Thyroid gland (tissue), 4 donors: ENCODE data around the gene CNTN5. TPM values are rescaled to one million over a fixed set of nuclear protein-coding genes. Genes with fewer than 3 reads are reported as not detected.

Source experiments
- DNase-seq, 2 donors: peaks; one replicate each; pipeline ENCODE4 v3.0.0-alpha.2; 2019
- H3K27ac ChIP-seq, 3 donors: fragments of 200-600 bp; sonication (generic); 1 replicate in 2 of 3; 2 replicates in 1 of 3; pipeline ENCODE4 v1.5.1; 2016 to 2019; ENCODE audit warnings: mild to moderate bottlenecking in 1 of 3, moderate library complexity in 1 of 3
- H3K27me3 ChIP-seq: fragments of 200-600 bp; sonication (generic); one replicate; pipeline ENCODE4 v1.5.1; 2019
- H3K36me3 ChIP-seq, 2 donors: fragments of 200-600 bp; sonication (generic); one replicate each; pipeline ENCODE4 v1.5.1; 2016 to 2019
- H3K4me1 ChIP-seq, 2 donors: fragments of 200-600 bp; sonication (generic); one replicate each; pipeline ENCODE4 v1.5.1; 2017 to 2019
- H3K4me3 ChIP-seq, 3 donors: fragments of 200-600 bp; sonication (generic); replicated peaks in 1 of 3; 1 replicate in 2 of 3; 2 replicates in 1 of 3; pipeline ENCODE4 v1.5.1; 2016; ENCODE audit warnings: mild to moderate bottlenecking in 1 of 3
- H3K9me3 ChIP-seq: fragments of 200-600 bp; sonication (generic); one replicate; pipeline ENCODE4 v1.5.1; 2017
- POLR2A ChIP-seq, 2 donors: fragments of 450-650 bp; IDR thresholded peaks; one replicate each; pipeline ENCODE4 v1.6.1; 2017; ENCODE audit warnings: antibody characterized with exemption in 2 of 2, mild to moderate bottlenecking in 2 of 2, moderate library complexity in 1 of 2
- WGBS, 2 donors: methylation state at CpG; one replicate each; pipeline ENCODE4 v1.1.5; 2017; 5-methylcytosine and 5-hydroxymethylcytosine counted together
- intact Hi-C: fragments of 100-400 bp; cut with DNase I; formaldehyde crosslinking; loops from one replicate; pipeline ENCODE4 v1.15.1; 2023
- total RNA-seq, 4 donors: library from RNA; depleted of rRNA; stranded (reverse); fragments of >200 nt; gene quantifications; one replicate each; pipeline ENCODE4 v1.2.3, GENCODE V29; 2016
- TF ChIP-seq, protein P1 (sequence below), 6 experiments: fragments of 200-600 bp in 3 of 6; fragments of 450-650 bp in 3 of 6; sonication (generic) in 3 of 6; IDR thresholded peaks; one replicate each; pipeline ENCODE4 v1.5.1; 2016 to 2019; ENCODE audit warnings: antibody characterized with exemption in 6 of 6, mild to moderate bottlenecking in 2 of 6, inconsistent platforms in 1 of 6, moderate library complexity in 1 of 6

Gene CNTN5
- total RNA-seq, 4 donors from 2014 or later: 1.9 to 14.3 (median 12.0) TPM

DNA sequence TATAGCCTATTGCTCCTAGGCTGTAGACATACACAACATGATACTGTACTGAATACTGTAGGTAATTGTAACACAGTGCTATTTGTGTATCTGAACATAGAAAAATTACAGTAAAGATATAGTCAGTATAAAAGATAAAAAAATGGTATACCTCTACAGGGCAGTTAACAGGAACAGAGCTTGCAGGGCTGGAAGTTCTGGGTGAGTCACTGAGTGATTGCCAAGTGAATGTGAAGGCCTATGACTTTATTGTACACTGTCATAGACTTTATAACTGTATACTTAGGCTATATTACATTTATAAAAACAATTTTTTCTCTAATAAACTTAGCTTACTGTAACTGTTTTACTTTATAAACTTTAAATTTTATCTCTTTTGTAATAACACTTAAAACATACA, 1334.0 kb downstream of the CNTN5 start:
- Histone ChIP-seq H3K4me1 (no peaks in the 10 kb centered on the region), H3K9me3 (no peaks in the 10 kb centered on the region), H3K4me3 (no peak overlapping the region), H3K27me3 (no peaks in the 10 kb centered on the region), H3K27ac (no peak overlapping the region), H3K36me3 (no peaks in the 10 kb centered on the region)
- intact Hi-C loops: no loop called here
- TF ChIP-seq, protein P1, sequence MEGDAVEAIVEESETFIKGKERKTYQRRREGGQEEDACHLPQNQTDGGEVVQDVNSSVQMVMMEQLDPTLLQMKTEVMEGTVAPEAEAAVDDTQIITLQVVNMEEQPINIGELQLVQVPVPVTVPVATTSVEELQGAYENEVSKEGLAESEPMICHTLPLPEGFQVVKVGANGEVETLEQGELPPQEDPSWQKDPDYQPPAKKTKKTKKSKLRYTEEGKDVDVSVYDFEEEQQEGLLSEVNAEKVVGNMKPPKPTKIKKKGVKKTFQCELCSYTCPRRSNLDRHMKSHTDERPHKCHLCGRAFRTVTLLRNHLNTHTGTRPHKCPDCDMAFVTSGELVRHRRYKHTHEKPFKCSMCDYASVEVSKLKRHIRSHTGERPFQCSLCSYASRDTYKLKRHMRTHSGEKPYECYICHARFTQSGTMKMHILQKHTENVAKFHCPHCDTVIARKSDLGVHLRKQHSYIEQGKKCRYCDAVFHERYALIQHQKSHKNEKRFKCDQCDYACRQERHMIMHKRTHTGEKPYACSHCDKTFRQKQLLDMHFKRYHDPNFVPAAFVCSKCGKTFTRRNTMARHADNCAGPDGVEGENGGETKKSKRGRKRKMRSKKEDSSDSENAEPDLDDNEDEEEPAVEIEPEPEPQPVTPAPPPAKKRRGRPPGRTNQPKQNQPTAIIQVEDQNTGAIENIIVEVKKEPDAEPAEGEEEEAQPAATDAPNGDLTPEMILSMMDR (IDR thresholded peaks at IDR 0.05): no peak
- no peak for TF ChIP-seq POLR2A (IDR thresholded peaks at IDR 0.05)
- DNase-seq: no peak

DNA sequence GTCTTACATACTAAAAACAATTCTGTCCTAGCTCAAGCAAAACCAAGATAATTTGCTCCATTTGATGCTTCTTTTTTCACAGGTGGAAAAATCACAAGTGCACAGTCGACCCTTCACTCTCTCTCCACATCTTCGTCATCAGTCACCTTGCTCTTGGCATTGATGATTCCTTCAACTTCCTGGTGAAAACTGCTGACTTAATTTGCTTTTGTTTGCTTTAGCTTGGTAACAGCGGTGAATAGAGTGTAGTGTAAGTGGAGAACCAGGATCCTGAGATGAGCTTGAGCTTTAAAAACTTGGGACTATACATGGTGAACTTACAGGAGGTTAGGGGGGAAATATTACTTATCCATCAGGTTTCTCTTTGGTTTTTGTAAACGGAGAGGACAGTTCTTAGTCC, 1335.3 kb downstream of the CNTN5 start:
- Histone ChIP-seq H3K4me3 (no peak overlapping the region), H3K27me3 (no peaks in the 10 kb centered on the region), H3K27ac (no peak overlapping the region), H3K9me3 (no peaks in the 10 kb centered on the region), H3K36me3 (no peaks in the 10 kb centered on the region), H3K4me1 (no peaks in the 10 kb centered on the region)
- no peak for DNase-seq
- WGBS, 2 donors: 37 to 39% methylated on average over 4 of the region's 4 CpGs
- TF ChIP-seq, protein P1 (IDR thresholded peaks at IDR 0.05): no peak
- no peak for TF ChIP-seq POLR2A (IDR thresholded peaks at IDR 0.05)
- intact Hi-C loops: no loop called here

DNA sequence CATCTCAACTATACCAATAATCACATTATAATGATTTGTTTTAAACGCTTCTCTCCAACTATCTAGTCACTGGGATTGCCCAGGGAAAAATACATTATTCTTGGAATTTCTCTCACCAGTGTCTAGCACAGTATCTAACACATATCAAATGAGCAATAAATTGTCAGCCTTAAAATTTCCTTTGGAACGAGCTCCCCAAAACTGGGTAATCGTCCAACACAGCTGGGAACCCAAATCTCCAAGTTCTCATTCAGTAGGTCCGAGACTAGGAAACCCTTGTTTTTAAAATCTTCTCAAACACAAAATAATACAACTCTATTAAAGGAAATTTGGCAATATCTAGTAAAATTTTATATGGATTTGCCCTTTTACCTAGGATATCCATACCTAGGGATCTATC, 1338.5 kb downstream of the CNTN5 start:
- no peak overlapping the region for H3K4me3 ChIP-seq
- H3K4me1 ChIP-seq: no peaks in the 10 kb centered on the region
- no peaks in the 10 kb centered on the region for H3K36me3 ChIP-seq
- TF ChIP-seq, protein P1 (IDR thresholded peaks at IDR 0.05): no peak
- TF ChIP-seq POLR2A (IDR thresholded peaks at IDR 0.05): no peak
- DNase-seq: no peak
- no peak overlapping the region for H3K27ac ChIP-seq
- no peaks in the 10 kb centered on the region for H3K9me3 ChIP-seq
- intact Hi-C loops: no loop called here
- WGBS, 2 donors: 76 to 82% methylated on average over 4 of the region's 4 CpGs
- no peaks in the 10 kb centered on the region for H3K27me3 ChIP-seq

DNA sequence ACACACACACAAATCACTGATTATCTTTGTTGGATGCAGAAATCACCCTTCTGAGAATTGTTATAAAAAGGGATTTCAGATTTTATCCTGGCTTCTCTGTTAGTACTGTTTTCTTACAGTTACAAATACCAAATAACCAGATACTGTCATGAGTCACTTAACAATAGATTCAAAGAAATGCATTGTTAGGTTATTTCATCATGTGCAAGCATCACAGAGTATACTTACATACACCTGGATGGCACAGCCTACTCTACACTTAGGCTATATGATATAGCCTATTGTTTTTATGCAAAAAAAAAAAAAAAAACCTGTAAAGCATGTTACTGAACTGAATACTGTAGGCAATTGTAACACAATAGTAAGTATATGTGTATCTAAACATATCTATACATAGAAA, 1347.1 kb downstream of the CNTN5 start:
- H3K27ac ChIP-seq: no peak overlapping the region
- no peak for TF ChIP-seq POLR2A (IDR thresholded peaks at IDR 0.05)
- TF ChIP-seq, protein P1 (IDR thresholded peaks at IDR 0.05): no peak
- intact Hi-C loops: no loop called here
- H3K4me1 ChIP-seq: no peaks in the 10 kb centered on the region
- H3K9me3 ChIP-seq: no peaks in the 10 kb centered on the region
- H3K36me3 ChIP-seq: no peaks in the 10 kb centered on the region
- H3K4me3 ChIP-seq: no peak overlapping the region
- DNase-seq: no peak
- no peaks in the 10 kb centered on the region for H3K27me3 ChIP-seq

DNA sequence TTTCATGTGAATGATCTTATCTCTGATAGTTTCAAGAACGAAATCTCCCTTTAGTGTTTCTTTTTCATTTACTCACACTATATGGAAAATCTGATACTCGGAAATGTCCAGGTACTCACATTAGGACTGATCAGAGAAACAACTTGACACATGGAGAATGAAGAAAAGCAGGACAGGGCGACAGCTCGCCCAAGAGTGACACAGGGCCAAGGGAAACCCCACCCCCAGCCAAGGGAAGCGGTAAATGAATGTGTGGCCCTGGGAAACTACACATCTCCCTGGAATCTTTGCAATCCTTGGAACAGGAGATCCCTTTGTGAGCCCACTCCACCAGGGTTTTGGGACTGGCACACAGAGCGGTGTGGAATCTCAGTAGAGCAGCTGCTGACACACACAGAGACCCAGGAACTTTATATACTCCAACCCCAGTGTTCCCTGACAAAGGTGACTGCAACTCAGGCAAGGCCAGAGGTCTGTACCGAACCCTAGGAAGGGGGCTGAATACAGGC, 1362.7 kb downstream of the CNTN5 start:
- intact Hi-C loops: no loop called here
- Histone ChIP-seq H3K27ac (no peak overlapping the region), H3K4me1 (no peaks in the 10 kb centered on the region), H3K4me3 (no peak overlapping the region), H3K36me3 (no peaks in the 10 kb centered on the region), H3K9me3 (no peaks in the 10 kb centered on the region), H3K27me3 (no peaks in the 10 kb centered on the region)
- no peak for DNase-seq
- TF ChIP-seq POLR2A (IDR thresholded peaks at IDR 0.05): no peak
- TF ChIP-seq, protein P1 (IDR thresholded peaks at IDR 0.05): no peak
- WGBS, 2 donors: 68 to 91% methylated on average over 7 of the region's 7 CpGs
